GM19099 (cell line): ENCODE results near the gene MEIS2.

ENCODE experiments used
- POLR2A ChIP-seq: IDR thresholded peaks from 3 replicates; pipeline ENCODE4 v1.6.1; 2011; ENCODE audit warnings: low read depth; ENCODE audit not compliant: insufficient read length; ENCODE audit errors: extremely low read depth

Gene MEIS2

GRCh38 chr15:37032091-37032775 is 68.1 kb downstream of the MEIS2 start:
- no peak for TF ChIP-seq POLR2A

GRCh38 chr15:37031198-37031597 is 69.2 kb downstream of the MEIS2 start:
- no peak for TF ChIP-seq POLR2A

GRCh38 chr15:37028625-37029296 is 71.6 kb downstream of the MEIS2 start:
- TF ChIP-seq POLR2A: no peak

- no peak for TF ChIP-seq POLR2A
Observed at GRCh38 chr15:37020852-37021251, 79.5 kb downstream of the MEIS2 start.

GRCh38 chr15:37019479-37020433 is 80.6 kb downstream of the MEIS2 start:
- no peak for TF ChIP-seq POLR2A

GRCh38 chr15:37017031-37017625 is 83.2 kb downstream of the MEIS2 start:
- no peak for TF ChIP-seq POLR2A

GRCh38 chr15:37016231-37016630 is 84.1 kb downstream of the MEIS2 start:
- TF ChIP-seq POLR2A: no peak

GRCh38 chr15:37015451-37015850 is 84.9 kb downstream of the MEIS2 start:
- no peak for TF ChIP-seq POLR2A

- no peak for TF ChIP-seq POLR2A
Observed at GRCh38 chr15:37015035-37015434, 85.3 kb downstream of the MEIS2 start.

GRCh38 chr15:37014566-37014965 is 85.8 kb downstream of the MEIS2 start:
- TF ChIP-seq POLR2A: no peak

- TF ChIP-seq POLR2A: no peak
Observed at GRCh38 chr15:37014137-37014536, 86.2 kb downstream of the MEIS2 start.

GRCh38 chr15:37010595-37010994 is 89.8 kb downstream of the MEIS2 start:
- TF ChIP-seq POLR2A: no peak

GRCh38 chr15:37009288-37009687 is 91.1 kb downstream of the MEIS2 start:
- no peak for TF ChIP-seq POLR2A

GRCh38 chr15:37008205-37008604 is 92.1 kb downstream of the MEIS2 start:
- no peak for TF ChIP-seq POLR2A

GRCh38 chr15:37007301-37007700 is 93.0 kb downstream of the MEIS2 start:
- no peak for TF ChIP-seq POLR2A

GRCh38 chr15:37004981-37005735 is 95.2 kb downstream of the MEIS2 start:
- TF ChIP-seq POLR2A: no peak
